Activated effector memory CD4-positive, alpha-beta T cell treated with anti-CD3 and anti-CD28 coated beads, Interleukin-2, amount 50 U/mL, for 16 hours (primary cell): Measurements from ENCODE around the gene PRKAR1B.

Source experiments
- DNase-seq: peaks from one replicate; pipeline ENCODE4 v3.0.0-alpha.2; 2020

The PRKAR1B gene

DNA sequence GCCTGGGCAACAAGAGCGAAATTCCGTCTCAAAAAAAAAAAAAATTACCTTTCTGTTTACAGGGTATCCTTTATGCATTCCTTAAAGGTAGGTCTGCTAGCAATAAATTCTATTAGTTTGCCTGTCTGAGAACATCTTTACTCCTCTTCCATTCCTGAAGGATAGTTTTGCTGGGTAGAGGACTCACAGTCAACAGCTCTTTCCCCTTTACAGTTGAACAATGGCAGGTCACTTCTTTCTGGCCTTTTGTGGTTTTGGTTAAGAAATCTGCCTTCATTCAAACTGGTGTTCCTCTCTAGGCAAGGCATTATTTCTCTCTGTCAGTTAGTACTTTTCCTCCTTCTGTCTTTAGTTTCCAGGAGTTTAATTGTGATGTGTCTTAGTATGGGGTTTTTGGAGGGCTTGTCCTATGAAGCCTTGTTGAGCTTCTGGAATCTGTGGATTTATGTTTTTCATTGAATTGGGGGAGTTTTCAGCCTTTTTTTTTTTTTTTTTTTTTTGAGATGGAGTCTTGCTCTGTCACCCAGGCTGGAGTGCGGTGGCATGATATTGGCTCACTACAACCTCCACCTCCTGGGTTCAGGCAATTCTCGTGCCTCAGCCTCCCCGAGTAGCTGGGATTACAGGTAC is 5.3 kb downstream of the PRKAR1B start:
- DNase-seq = no peak

DNA sequence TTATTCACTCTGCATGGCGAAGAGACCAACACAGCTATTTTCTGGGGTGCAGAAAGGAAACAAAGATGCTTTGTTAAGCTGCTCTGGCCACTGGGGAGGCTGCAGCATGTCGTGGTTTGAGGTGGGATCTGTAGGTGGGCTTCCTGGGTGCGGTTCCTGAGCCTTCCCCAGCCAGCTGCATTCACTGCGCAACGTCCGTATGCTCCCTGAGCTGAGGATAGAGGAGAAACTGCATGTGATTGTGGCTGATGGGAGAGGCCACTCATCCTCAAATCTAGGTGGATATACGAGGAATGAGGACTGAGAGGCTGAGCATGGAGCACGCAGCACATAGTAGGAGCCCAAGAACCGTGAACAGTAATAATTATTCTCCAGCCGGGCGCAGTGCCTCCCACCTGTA is 10.4 kb downstream of the PRKAR1B start:
- DNase-seq = peak; percentile 27

GRCh38 chr7:716222-716621 is 10.9 kb downstream of the PRKAR1B start:
- peak; percentile 13 for DNase-seq

GRCh38 chr7:714251-714671 is 12.8 kb downstream of the PRKAR1B start:
- DNase-seq = peak; percentile 59

DNA sequence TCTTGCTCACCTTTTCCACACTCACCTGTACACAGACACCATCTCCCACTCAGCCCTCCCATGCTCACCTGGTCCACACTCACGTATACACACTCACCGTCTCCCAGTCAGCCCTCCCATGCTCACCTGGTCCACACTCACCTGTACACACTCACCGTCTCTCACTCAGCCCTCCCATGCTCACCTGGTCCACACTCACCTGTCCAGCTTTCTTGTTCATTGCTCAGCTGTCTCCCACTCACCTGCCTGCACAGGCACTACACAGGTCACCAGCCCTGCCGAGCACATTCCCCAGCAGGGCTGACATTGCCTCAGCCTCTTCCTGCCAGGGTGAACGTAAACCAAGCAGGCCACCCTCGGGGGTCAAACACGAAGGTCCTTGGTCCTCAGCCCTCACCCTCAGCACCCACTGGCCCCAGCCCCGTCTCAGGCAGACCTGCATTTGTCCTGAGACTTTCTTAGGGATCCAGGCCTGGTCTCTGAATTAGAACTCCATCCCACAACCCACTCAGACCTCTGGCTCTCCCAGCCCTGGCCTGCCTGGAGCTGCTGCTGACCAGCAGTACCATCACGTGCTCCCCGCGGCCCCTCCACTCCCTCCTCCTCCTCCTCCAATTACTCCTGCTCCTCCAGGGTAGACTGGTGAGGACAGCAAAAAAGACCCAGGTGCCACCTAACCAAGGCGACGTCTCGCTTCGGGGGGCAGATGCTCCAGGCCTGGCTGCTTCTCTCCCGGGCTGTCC is 13.4 kb downstream of the PRKAR1B start:
- no peak for DNase-seq

GRCh38 chr7:713139-713457 is 14.0 kb downstream of the PRKAR1B start:
- DNase-seq = peak; percentile 58

- peak; percentile 62 for DNase-seq
These were observed 14.5 kb downstream of the PRKAR1B start for GRCh38 chr7:712381-713138.

GRCh38 chr7:711922-712380 is 15.1 kb downstream of the PRKAR1B start:
- DNase-seq = peak; percentile 28

DNA sequence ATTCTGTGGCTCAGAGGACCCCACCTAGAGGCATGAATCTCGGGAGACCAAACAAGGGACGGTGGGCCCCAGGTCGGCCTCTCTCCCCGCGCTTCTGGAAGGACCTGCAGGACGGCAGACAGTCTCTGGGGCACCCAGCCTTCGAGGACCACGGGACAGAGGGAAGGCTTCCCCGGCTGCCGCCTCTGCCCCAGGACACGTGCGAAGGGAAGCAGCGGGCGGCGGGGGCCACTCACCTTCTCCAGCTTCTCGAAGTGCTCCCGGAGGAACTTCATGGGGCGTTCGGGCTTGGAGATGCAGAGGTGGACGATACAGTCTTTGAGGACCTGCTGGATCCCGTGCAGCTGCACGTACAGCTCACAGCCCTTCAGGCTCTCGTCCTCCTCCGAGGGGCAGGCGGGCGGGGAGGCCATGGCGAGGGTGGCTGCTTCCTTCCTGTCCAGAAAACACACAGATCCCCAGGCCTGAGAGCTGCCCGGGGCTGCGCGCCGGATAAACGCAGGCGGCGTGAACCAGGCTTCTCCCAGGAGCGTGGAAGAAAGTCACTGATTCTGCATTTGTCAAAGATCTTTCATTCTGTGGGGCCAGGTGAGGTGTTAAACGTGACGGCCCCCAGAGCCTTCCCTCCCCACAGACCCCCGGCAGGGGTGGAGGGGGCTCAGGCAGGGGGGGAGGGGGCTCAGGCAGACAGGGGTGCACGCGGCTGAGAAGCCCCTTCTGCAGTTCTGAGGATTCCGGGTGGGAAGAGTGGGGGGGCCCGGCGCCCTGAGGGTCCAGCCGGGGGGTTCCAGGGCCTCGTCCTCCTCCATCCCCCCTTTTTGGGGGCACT is 15.8 kb downstream of the PRKAR1B start:
- DNase-seq = peak; percentile 58

DNA sequence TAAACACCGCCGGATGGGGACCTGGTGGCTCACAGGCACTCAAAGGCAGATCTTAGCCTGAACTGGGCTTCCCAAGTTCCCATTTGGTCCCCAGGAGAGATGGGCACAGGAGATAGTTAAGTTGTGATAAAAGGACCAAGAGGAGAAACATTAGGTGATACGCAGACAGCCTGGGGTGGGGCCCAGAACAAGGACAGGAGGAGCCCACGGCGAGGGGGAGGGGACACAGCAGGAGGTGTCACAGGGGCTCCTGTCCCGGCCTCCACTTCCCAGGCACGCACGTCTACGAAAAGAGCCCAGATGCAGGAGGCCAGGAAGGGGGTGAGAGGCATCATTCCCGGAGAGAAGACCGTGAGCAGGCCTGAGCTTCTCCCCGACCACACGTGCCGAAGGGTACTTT is 16.9 kb downstream of the PRKAR1B start:
- no peak for DNase-seq

- no peak for DNase-seq
These were observed 19.6 kb downstream of the PRKAR1B start for GRCh38 chr7:707296-708000.

DNA sequence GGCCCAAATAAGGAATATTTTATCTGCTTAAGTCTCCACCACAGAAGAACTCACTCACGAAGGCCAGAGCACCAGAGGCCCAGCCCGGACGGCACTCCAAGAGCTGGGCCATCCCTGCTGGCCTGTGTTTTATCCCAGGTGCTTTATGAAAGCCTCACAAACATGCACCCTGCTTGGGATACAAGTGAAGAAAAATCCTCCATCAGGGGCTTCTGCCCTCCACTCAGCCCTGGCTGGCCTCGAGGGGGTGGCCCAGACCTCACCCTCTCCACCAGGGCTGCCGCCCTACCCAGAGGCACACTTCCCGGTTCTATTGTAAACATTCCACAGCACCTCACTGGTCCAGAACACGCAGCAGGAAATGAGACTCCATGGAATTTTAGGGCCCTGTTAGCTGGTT is 20.4 kb downstream of the PRKAR1B start:
- no peak for DNase-seq

- no peak for DNase-seq
These were observed 24.0 kb downstream of the PRKAR1B start for GRCh38 chr7:703049-703448.

DNA sequence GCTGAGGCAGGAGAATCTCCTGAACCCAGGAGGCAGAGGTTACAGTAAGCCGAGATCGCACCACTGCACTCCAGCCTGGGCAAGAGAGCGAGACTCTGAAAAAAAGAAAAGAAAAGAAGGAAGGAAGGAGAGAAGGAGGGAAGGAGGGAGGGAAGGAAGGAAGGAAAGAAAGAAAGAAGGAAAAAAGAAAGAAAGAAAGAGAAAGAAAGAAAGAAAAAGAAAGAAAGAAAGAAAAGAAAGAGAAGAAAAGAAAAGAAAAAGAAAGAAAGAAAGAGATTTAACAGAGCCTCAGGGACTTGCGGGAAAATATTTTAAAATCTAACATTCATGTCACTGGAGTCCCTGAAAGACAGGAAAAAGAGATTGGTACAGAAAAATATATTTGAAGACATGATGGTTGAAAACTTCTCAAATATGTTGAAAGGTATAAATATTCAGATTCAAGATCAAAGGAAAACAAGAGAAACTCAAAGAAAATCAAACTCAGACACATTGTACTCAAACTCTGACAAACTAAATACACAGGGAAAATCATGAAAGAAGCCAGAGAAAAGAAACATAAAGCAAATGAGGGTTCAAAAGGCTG is 25.9 kb downstream of the PRKAR1B start:
- no peak for DNase-seq

DNA sequence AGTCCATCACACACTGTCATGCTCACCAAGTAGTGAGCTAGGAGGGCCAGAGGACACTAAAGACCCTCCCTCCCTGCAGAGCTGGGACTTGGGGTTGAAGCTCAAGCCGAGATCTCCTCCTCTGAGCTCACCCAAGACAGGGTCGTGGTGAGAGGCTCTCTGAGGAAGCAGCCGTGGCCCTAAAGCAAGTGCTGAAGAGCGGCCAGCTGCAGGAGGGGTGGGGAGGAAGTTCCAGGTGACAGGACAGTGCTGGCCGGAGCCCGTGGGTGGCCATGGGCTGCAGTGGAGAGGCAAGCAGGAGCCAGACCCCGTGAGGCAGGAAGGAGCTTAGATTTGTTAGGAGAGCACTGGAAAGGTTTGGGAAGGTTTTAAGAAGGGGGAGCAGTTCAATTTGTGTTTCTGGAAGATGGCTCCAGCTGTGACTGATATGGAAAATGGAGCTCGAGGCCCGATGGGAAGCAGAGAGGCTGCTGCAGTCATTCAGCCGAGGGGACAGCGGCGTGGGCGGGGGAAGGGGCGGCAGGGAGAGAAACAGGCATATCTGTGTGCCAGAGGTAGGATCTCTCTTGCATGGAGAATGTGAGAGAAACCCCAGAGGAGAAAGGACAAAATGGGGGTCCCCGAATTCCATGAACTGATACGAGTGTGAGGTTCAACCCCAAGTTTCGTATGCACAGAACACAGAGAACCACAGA is 27.5 kb downstream of the PRKAR1B start:
- peak; percentile 25 for DNase-seq

- DNase-seq = peak; percentile 24
These were observed 28.3 kb downstream of the PRKAR1B start for GRCh38 chr7:698515-699475.

- peak; percentile 28 for DNase-seq
These were observed 30.1 kb downstream of the PRKAR1B start for GRCh38 chr7:696812-697551.

DNA sequence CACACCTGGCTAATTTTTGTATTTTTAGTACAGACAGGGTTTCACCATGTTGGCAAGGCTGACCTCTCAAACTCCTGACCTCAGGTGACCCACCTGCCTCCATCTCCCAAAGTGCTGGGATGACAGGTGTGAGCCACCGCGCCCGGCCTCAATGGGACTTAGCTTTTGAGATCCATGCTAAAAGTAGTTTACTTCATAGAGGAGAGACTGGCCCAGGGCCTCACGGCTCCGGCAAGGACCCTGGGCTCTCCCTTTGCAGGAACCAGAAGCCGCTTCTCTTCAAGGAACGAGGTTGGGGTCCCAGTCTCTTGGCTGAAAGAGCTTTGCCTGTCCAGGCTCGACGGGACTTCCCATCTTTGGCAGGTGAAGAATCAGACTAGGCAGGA is 30.7 kb downstream of the PRKAR1B start:
- peak; percentile 54 for DNase-seq

DNA sequence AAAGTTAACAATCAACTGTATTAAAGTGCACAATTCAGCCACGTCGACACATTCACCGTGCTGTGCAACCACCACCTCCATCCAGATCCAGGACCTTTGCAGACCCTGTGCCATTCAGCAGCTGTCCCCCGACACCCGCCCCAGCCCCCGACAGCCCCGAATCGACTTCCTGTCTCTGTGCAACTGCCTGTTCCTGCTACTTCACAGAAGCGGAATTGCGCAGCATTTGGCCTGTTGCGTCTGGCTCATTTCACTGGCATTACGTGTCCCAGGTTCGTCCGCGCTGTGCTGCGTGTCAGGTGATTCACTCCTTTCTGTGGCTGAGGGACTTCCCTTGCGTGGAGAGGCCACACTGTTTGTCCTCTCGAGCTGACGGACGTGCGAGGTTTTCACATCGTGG is 33.8 kb downstream of the PRKAR1B start:
- peak; percentile 45 for DNase-seq
